C4-2B (cell line): Measurements from ENCODE around the gene KCNQ1.

Experiments used
- CTCF ChIP-seq: fragments of 450-650 bp; conservative IDR thresholded peaks from 2 replicates; pipeline ENCODE4 v1.5.1; 2017; ENCODE audit warnings: mild to moderate bottlenecking
- ZFX ChIP-seq: fragments of 450-650 bp; IDR thresholded peaks from 2 replicates; pipeline ENCODE4 v1.6.1; 2017

DNA sequence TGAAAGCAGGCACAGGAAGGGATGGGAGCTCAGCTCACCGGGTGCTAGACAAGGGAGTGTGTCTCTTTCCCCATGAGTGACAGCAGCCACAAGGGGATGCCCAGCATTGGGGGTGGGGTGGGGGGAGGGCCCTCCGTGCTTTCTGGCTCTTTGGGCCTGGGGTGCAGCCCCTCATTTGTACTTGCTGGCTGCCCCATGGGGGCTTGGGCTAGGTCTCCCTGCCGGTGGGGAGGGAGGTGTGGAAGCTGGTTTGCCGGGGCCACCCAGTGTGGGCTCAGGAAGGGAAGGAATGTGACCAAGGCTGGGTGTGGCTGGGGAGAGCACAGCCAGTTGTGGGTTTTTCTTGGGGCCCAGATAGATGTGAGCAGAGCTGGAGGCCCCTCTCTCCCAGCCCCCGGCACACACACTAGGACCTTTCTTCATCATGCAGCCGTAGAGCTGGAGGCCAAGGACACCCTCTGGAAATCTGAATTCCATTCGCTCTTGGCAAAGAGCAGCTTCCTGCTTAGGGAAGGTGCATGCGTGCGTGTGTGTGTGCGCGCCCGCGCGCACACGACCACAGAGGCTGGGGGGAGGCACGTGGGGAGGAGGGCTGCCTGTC is 229.2 kb downstream of the KCNQ1 start:
- TF ChIP-seq CTCF (no peak), ZFX (no peak)
